Nephron progenitor cell (in vitro differentiated cells): ENCODE data around the gene OR56A1.

Experiments
- DNase-seq: peaks from one replicate; pipeline ENCODE4 v3.0.0; 2021
- H3K27ac Mint-ChIP-seq: 2 replicates; pipeline ENCODE4 v1.8.0; 2021; ENCODE audit warnings: mild to moderate bottlenecking, moderate library complexity, mixed read lengths
- H3K27me3 Mint-ChIP-seq: 2 replicates; pipeline ENCODE4 v1.8.0; 2021; ENCODE audit warnings: mild to moderate bottlenecking, low read depth, mixed read lengths; ENCODE audit not compliant: poor library complexity
- H3K36me3 Mint-ChIP-seq: 2 replicates; pipeline ENCODE4 v1.8.0; 2021; ENCODE audit warnings: low read depth, mixed read lengths
- H3K4me1 Mint-ChIP-seq: 2 replicates; pipeline ENCODE4 v1.8.0; 2021; ENCODE audit warnings: mixed read lengths
- H3K4me3 Mint-ChIP-seq: 2 replicates; pipeline ENCODE4 v1.8.0; 2021; ENCODE audit warnings: mild to moderate bottlenecking, moderate library complexity, mixed read lengths
- H3K9me3 Mint-ChIP-seq: 2 replicates; pipeline ENCODE4 v1.8.0; 2021; ENCODE audit warnings: mild to moderate bottlenecking, moderate library complexity, mixed read lengths
- TF ChIP-seq, protein P1 (sequence below): fragments of 200-600 bp; sonication (generic); IDR thresholded peaks from 2 replicates; pipeline ENCODE4 v1.5.0; 2021; ENCODE audit warnings: antibody characterized with exemption

The OR56A1 gene

DNA sequence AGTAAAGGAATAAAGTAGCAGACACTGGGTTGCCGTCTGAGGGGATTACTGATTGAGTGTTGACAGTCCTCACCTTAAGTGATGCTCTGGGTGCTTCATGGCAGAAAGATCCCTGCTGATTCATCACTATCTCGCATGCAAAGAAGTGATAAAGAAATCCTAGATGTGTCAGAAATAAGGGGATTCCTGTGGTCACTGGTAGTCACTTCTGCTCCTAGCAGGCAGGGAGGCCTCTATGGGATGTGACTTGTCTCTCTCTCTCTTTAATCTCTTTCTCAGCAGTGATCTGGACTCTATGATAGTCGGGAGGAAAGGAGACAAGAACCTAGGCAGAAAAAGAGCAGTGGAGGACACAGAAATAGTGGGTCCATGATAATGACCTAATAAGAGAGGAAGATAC is 30.9 kb upstream of the OR56A1 start:
- H3K4me1 Mint-ChIP-seq: no peaks in the 10 kb centered on the region
- peaks cover 2% of the 10 kb centered on the region for H3K27me3 Mint-ChIP-seq
- no peak overlapping the region for H3K27ac Mint-ChIP-seq
- TF ChIP-seq, protein P1, sequence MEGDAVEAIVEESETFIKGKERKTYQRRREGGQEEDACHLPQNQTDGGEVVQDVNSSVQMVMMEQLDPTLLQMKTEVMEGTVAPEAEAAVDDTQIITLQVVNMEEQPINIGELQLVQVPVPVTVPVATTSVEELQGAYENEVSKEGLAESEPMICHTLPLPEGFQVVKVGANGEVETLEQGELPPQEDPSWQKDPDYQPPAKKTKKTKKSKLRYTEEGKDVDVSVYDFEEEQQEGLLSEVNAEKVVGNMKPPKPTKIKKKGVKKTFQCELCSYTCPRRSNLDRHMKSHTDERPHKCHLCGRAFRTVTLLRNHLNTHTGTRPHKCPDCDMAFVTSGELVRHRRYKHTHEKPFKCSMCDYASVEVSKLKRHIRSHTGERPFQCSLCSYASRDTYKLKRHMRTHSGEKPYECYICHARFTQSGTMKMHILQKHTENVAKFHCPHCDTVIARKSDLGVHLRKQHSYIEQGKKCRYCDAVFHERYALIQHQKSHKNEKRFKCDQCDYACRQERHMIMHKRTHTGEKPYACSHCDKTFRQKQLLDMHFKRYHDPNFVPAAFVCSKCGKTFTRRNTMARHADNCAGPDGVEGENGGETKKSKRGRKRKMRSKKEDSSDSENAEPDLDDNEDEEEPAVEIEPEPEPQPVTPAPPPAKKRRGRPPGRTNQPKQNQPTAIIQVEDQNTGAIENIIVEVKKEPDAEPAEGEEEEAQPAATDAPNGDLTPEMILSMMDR: no peak
- H3K4me3 Mint-ChIP-seq: no peak overlapping the region
- no peaks in the 10 kb centered on the region for H3K9me3 Mint-ChIP-seq
- no peak for DNase-seq
- no peaks in the 10 kb centered on the region for H3K36me3 Mint-ChIP-seq

DNA sequence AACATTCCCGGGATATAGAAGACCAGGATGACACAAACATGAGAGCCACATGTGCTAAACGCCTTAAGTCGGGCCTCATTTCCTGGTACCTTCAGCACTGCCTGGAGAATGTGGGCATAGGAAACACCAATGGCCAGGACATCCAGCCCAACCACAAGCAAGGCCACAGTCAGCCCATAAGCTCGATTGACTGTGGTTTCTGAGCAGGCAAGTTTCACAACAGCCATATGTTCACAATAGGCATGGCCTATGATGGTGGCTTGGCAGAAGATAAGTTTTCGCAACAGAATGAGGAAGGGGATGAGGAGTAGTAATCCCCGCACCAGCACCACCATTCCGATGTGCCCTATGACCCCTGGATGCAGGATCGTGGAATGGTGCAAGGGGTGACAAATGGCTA is 26.9 kb upstream of the OR56A1 start:
- H3K4me1 Mint-ChIP-seq: no peaks in the 10 kb centered on the region
- TF ChIP-seq, protein P1: no peak
- H3K27me3 Mint-ChIP-seq: peaks cover 6% of the 10 kb centered on the region
- no peak overlapping the region for H3K4me3 Mint-ChIP-seq
- H3K36me3 Mint-ChIP-seq: no peaks in the 10 kb centered on the region
- no peak overlapping the region for H3K27ac Mint-ChIP-seq
- no peak for DNase-seq
- no peaks in the 10 kb centered on the region for H3K9me3 Mint-ChIP-seq

DNA sequence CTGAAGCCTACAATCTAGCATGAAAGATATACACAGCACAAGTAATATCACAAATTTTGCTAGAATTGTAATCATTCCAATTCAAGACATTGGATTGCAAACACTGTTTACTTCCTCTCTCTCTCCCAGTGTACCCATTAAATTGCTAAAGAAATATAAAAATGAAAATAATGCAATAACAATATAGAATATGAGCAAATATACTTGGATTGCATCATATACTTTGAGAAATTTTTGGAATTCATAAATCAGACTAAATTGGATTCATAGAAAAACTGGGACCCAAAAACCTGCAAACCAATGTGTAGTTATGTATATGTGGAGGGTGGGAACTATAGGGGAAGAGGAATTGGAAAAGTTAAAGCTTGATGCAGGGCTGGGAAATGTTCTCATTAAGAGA is 25.0 kb upstream of the OR56A1 start:
- H3K27ac Mint-ChIP-seq: no peak overlapping the region
- no peaks in the 10 kb centered on the region for H3K4me1 Mint-ChIP-seq
- H3K27me3 Mint-ChIP-seq: peaks cover 6% of the 10 kb centered on the region
- H3K9me3 Mint-ChIP-seq: no peaks in the 10 kb centered on the region
- H3K36me3 Mint-ChIP-seq: no peaks in the 10 kb centered on the region
- no peak for DNase-seq
- TF ChIP-seq, protein P1: no peak
- H3K4me3 Mint-ChIP-seq: no peak overlapping the region

DNA sequence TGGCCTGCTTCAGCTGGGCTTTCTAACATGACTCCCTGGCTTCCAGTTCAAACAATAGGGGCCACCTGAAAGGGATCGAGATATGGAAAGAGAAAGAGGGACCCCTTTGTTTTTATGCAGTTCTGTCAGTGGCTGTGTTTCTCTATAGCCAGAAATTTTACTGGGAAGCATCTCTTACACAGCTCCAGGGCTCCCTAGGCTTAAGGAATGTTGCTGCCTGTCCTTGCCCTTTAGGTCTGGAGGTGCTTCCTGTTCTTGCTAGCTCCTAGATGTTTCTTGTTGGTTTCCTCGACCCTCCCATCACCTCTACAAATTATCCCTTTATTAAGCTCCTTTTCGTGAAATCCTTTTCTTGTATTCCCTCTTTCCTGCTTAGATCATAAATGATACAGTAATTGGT is 21.8 kb upstream of the OR56A1 start:
- Mint-ChIP-seq H3K9me3 (no peaks in the 10 kb centered on the region), H3K27me3 (peaks cover 19% of the 10 kb centered on the region), H3K4me3 (no peak overlapping the region), H3K27ac (no peak overlapping the region), H3K4me1 (no peaks in the 10 kb centered on the region), H3K36me3 (no peaks in the 10 kb centered on the region)
- no peak for DNase-seq
- TF ChIP-seq, protein P1: no peak

DNA sequence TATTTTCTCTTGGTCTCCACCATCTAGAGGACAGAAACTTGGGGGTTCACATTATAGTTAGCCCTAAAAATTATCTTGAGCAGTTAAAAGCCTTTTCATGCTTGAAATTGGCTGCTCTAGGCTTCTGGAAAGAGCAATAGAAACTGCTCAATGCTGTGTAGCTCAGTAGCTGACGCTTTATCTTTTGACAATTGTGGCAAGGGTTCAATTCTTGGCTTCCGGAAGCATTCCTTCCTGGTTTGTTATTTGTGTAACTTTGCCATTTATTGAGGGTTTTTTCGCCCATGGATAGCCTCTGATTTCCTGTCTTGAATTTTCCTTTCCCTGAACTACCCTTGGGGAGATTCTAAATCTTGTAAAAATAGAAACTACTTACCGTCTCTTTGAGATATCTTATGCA is 10.3 kb upstream of the OR56A1 start:
- Mint-ChIP-seq H3K36me3 (no peaks in the 10 kb centered on the region), H3K4me3 (no peak overlapping the region), H3K27me3 (peaks cover 8% of the 10 kb centered on the region), H3K27ac (no peak overlapping the region), H3K4me1 (no peaks in the 10 kb centered on the region), H3K9me3 (no peaks in the 10 kb centered on the region)
- DNase-seq: no peak
- TF ChIP-seq, protein P1: no peak

DNA sequence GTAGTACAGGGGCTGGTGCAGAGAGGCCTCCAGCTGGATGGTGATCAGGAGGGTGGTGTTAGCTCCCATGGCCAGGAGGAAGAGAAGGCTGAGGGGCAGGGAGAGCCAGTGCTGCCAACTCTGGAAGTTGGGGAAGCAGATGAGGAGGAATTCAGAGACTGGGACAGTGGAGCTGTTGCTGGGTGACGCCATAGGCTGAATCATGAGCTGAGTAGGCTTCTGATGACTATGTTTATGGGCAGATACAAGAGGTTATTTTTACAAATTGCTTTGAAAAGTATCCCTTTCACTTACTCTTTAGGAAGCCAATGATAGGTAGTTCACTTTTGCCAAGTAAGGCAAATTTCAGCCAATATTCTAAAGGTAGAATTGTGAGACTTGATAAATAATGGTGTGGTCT is 3.1 kb downstream of the OR56A1 start:
- Mint-ChIP-seq H3K27ac (no peak overlapping the region), H3K4me1 (no peaks in the 10 kb centered on the region), H3K4me3 (no peak overlapping the region), H3K36me3 (no peaks in the 10 kb centered on the region), H3K27me3 (peaks cover 8% of the 10 kb centered on the region), H3K9me3 (no peaks in the 10 kb centered on the region)
- no peak for DNase-seq
- TF ChIP-seq, protein P1: no peak
